A549 (cell line): ENCODE measurements around the gene UNC13B.

Source experiments
- CBX8 ChIP-seq: fragments of 200-600 bp; sonication (generic); IDR thresholded peaks from 2 replicates; pipeline ENCODE4 v1.6.1; 2016
- CTCF ChIP-seq: fragments of >200 bp; sonication (Bioruptor Twin); formaldehyde crosslinking; IDR thresholded peaks from 3 replicates; pipeline ENCODE4 v1.5.1; 2016
- EP300 ChIP-seq, 2 experiments: fragments of >200 bp; sonication (Bioruptor Twin); formaldehyde crosslinking; IDR thresholded peaks; 2 replicates in 1 of 2; 3 replicates in 1 of 2; pipeline ENCODE4 v1.6.1; 2016 to 2017
- HEYL ChIP-seq: fragments of 250-450 bp; sonication (Bioruptor Pico); IDR thresholded peaks from 2 replicates; pipeline ENCODE4 v1.8.0; 2021; ENCODE audit warnings: mild to moderate bottlenecking, moderate library complexity
- NFE2L2 ChIP-seq: fragments of 150-350 bp; conservative IDR thresholded peaks from 2 replicates; pipeline ENCODE4 v1.6.1; 2014; ENCODE audit warnings: low read length
- POLR2A ChIP-seq: IDR thresholded peaks from 2 replicates; pipeline ENCODE4 v1.6.1; 2012; ENCODE audit warnings: mild to moderate bottlenecking, low read length
- POLR2AphosphoS2 ChIP-seq: conservative IDR thresholded peaks from 2 replicates; pipeline ENCODE4 v1.6.1; 2012; ENCODE audit warnings: low read length, improper control_type of control experiment, inconsistent platforms
- RARB ChIP-seq: fragments of 250-450 bp; sonication (Bioruptor Pico); IDR thresholded peaks from 2 replicates; pipeline ENCODE4 v1.8.0; 2021; ENCODE audit warnings: mild to moderate bottlenecking, moderate library complexity
- TF ChIP-seq, protein P1 (sequence below): IDR thresholded peaks from 2 replicates; pipeline ENCODE4 v1.6.1; 2012

- TF ChIP-seq POLR2AphosphoS2 (no peak), POLR2A (no peak), HEYL (CRISPR knock-in tag) (no peak), EP300 (IDR thresholded peaks at IDR 0.05) (no peak), CTCF (no peak), NFE2L2 (no peak), RARB (CRISPR knock-in tag) (no peak), CBX8 (no peak)
- TF ChIP-seq, protein P1, sequence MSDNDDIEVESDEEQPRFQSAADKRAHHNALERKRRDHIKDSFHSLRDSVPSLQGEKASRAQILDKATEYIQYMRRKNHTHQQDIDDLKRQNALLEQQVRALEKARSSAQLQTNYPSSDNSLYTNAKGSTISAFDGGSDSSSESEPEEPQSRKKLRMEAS: no peak
Observed at GRCh38 chr9:35406183-35406959, 244.6 kb downstream of the UNC13B start.
